Cardiac fibroblast (primary cell): ENCODE results near the gene NRG3.

Experiments
- DNase-seq, 2 donors: peaks; one replicate each; pipeline versions ENCODE4 v3.0.0 to v3.0.0-alpha.2; 2010; ENCODE audit warnings: low read depth in 2 of 2
- H3K4me3 ChIP-seq, 2 donors: replicated peaks in 1 of 2; 1 replicate in 1 of 2; 2 replicates in 1 of 2; pipeline ENCODE4 v1.5.1; 2011; ENCODE audit warnings: low read depth in 2 of 2, low read length in 2 of 2, mild to moderate bottlenecking in 2 of 2, moderate library complexity in 1 of 2
- CTCF ChIP-seq: IDR thresholded peaks from one replicate; pipeline ENCODE4 v1.5.1; 2011; ENCODE audit warnings: low read depth, mild to moderate bottlenecking, low read length, inconsistent platforms

Gene NRG3

DNA sequence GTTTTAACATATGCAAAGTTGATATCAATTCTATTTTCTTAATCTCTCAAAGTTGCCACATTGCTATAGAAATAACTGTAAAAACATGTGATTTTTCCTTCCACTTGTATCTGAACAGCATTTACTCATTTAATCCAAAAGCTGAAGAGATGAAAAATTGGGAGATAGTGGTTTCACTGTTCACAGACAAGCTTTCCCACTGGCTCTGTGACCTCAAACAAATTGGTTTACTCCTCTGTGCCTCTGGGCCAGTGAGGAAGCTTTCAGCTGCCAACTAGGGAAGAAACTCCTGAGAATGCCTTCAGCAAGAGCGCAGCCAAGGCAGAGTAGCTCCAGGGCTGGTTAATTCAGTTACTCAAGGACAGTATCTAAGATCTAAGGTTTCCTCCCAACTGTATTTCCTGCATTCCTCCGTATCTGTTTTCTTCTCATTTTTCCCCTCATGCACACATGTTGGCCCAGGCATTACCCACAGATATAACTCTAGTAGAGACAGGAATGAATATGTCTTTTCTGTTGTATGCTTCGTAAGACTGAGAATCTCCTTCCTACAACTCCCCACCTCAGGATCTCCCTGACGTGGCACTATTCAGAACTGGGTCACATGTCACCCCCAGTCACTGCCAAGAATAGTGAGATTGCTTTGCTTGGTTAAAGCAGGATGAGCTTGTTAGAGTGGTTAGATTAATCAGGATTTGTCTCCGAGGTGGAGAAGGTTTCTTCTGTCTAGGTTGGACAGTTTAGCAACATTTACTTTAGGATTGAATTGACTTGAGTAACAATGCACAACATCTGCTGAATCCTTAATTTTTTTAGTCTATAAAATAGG is 315.7 kb downstream of the NRG3 start:
- no peak overlapping the region for H3K4me3 ChIP-seq
- TF ChIP-seq CTCF, result no peak
- DNase-seq, result peak; percentile 5 to 52

- no peak for DNase-seq
- no peak overlapping the region for H3K4me3 ChIP-seq
- TF ChIP-seq CTCF, result no peak
Observed at GRCh38 chr10:82191653-82192052, 316.7 kb downstream of the NRG3 start.

- DNase-seq, result no peak
- H3K4me3 ChIP-seq, result no peak overlapping the region
- TF ChIP-seq CTCF, result no peak
Observed at GRCh38 chr10:82192665-82193064, 317.7 kb downstream of the NRG3 start.

DNA sequence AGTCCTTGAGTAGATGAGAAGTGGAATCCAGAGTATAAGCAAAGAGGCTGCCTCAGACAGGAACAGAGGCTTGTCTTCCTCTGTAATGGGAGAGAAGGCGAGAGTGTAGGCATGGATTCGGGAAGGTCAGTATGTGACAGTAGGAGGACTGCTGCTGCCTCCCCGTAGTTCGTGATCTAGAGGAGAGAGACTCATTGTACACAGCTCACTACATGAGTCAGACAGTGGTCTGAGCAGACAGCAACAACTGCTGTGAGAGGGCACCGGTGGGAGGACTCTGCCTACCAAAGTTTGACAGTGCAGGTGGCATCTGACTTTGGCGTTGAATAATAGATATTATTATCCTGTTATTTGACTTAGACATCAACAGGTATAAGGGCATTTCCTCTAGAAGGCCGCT is 319.4 kb downstream of the NRG3 start:
- no peak for TF ChIP-seq CTCF
- H3K4me3 ChIP-seq, result no peak overlapping the region
- DNase-seq, result no peak

DNA sequence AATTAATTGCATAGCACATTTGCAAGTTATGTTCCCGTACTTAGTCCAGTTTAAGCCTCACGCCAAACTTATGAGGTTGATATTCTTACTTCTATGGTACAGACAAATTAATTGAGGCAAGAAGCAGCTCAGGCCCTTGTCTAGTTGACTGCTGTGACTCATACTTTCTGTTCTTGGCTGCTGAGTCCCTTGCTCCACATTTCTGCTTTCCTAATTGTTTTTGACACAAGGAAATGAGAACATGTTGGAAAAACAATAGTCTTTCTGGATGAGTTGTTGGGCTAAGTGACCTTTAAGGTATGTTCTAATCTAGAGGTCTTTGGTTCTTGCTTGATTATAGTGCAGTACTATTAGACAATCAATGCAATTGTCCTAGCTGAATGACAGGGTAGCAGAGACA is 331.8 kb downstream of the NRG3 start:
- no peak overlapping the region for H3K4me3 ChIP-seq
- peak; percentile 24 to 57 for DNase-seq
- no peak for TF ChIP-seq CTCF

DNA sequence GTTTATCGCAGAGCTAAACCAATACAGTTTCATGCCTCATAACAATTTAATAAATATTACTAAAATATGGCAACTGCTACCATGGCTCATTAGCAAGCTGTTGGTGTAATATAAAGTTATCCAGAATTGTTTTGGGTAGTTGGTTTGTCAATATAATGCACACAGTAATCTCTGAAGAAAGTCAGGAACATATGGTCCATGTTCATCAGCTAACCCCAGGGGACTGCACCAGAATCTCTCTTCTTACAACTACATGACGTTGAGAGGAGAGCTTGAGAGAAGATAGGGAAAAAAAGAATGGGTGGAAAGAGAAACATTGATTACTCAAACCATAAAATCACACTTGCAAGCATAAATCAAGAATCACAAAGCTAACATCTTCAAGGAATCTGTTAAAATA is 333.7 kb downstream of the NRG3 start:
- DNase-seq, result no peak
- no peak for TF ChIP-seq CTCF
- H3K4me3 ChIP-seq, result no peak overlapping the region

DNA sequence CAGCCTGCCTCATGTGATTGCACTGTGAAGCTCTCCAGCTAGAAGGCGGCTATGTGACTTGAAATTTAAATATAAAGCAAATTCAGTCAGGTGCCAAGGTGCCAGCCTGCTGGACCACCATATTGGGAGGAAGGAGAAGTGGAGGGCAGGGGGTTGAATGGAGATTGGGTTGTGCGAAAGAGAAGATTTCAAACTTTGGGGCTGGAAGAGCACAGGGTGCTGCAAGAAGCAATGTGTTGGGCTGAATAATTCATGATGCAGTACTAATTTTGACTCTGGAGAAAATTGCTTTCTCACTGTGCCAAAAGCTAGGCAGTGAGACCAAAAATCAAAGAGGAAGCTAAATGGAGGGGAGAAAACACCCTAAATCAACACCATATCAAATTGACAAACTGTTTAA is 335.3 kb downstream of the NRG3 start:
- DNase-seq, result no peak
- H3K4me3 ChIP-seq, result no peak overlapping the region
- TF ChIP-seq CTCF, result no peak
